ENCODE measurements around the gene SLC11A1. TPM values are rescaled to one million over a fixed set of nuclear protein-coding genes. Genes with fewer than 3 reads are reported as not detected.

The SLC11A1 gene
- total RNA-seq, 1 donor from 2014 or later = 0.34 TPM

- no peak for DNase-seq (ENCODE audit: low spot score, unreplicated experiment)
- Mint-ChIP-seq H3K4me1 (ENCODE audit: low read depth) (peaks cover 1% of the 10 kb centered on the region), H3K36me3 (ENCODE audit: insufficient read depth) (no peaks in the 10 kb centered on the region), H3K27me3 (peaks cover 4% of the 10 kb centered on the region), H3K27ac (no peak overlapping the region), H3K9me3 (ENCODE audit: low read depth) (no peaks in the 10 kb centered on the region), H3K4me3 (ENCODE audit: low read depth) (no peak overlapping the region)
- TF ChIP-seq, protein P1, sequence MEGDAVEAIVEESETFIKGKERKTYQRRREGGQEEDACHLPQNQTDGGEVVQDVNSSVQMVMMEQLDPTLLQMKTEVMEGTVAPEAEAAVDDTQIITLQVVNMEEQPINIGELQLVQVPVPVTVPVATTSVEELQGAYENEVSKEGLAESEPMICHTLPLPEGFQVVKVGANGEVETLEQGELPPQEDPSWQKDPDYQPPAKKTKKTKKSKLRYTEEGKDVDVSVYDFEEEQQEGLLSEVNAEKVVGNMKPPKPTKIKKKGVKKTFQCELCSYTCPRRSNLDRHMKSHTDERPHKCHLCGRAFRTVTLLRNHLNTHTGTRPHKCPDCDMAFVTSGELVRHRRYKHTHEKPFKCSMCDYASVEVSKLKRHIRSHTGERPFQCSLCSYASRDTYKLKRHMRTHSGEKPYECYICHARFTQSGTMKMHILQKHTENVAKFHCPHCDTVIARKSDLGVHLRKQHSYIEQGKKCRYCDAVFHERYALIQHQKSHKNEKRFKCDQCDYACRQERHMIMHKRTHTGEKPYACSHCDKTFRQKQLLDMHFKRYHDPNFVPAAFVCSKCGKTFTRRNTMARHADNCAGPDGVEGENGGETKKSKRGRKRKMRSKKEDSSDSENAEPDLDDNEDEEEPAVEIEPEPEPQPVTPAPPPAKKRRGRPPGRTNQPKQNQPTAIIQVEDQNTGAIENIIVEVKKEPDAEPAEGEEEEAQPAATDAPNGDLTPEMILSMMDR (IDR thresholded peaks at IDR 0.05; ENCODE audit: unreplicated experiment) = no peak
Observed at GRCh38 chr2:218371983-218372350, 10.1 kb upstream of the SLC11A1 start.

DNA sequence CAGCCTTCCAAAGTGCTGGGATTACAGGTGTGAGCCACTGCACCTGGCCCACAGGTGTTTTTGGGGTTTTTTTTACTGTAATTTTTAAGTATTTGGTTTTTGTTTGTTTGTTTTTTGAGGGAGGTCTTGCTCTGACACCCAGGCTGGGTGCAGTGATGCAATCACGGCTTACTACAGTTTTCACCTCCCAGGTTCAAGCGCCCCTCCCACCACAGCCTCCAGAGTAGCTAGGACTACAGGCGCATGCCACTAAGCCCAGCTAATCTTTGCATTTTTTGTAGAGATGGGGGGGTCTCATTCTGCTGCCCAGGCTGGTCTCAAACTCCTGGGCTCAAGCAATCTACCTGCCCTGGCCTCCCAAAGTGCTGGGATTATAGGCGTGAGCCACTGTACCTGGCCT, 7.3 kb upstream of the SLC11A1 start:
- peaks cover 4% of the 10 kb centered on the region for H3K27me3 Mint-ChIP-seq
- H3K9me3 Mint-ChIP-seq (ENCODE audit: low read depth) = no peaks in the 10 kb centered on the region
- no peaks in the 10 kb centered on the region for H3K36me3 Mint-ChIP-seq (ENCODE audit: insufficient read depth)
- no peak overlapping the region for H3K27ac Mint-ChIP-seq
- TF ChIP-seq, protein P1 (IDR thresholded peaks at IDR 0.05; ENCODE audit: unreplicated experiment) = no peak
- H3K4me1 Mint-ChIP-seq (ENCODE audit: low read depth) = no peaks in the 10 kb centered on the region
- H3K4me3 Mint-ChIP-seq (ENCODE audit: low read depth) = no peak overlapping the region
- no peak for DNase-seq (ENCODE audit: low spot score, unreplicated experiment)

- Mint-ChIP-seq H3K27me3 (peaks cover 1% of the 10 kb centered on the region), H3K4me1 (ENCODE audit: low read depth) (no peaks in the 10 kb centered on the region), H3K9me3 (ENCODE audit: low read depth) (no peaks in the 10 kb centered on the region), H3K4me3 (ENCODE audit: low read depth) (no peak overlapping the region), H3K27ac (no peak overlapping the region), H3K36me3 (ENCODE audit: insufficient read depth) (no peaks in the 10 kb centered on the region)
- TF ChIP-seq, protein P1 (IDR thresholded peaks at IDR 0.05; ENCODE audit: unreplicated experiment) = no peak
- DNase-seq (ENCODE audit: low spot score, unreplicated experiment) = no peak
Observed at GRCh38 chr2:218375212-218375611, 6.9 kb upstream of the SLC11A1 start.

DNA sequence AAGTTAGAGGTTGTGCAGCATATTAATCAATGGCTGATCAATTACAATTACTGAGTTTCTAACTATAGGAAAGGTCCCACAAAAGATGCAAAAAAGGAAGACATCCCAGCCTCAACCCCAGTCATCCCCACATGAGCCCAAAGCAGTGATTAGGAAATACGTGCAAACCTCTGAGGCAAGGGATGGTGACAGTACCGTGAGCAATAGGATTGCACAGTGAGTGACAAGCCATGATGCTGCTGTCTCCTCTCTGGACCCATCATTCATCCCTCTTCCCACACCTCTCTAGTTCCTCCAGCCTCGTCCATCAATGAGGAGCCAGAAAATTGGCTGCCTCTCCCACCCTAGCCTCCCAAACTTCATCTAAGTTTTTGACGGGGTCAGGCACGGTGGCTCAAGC, 4.0 kb upstream of the SLC11A1 start:
- H3K9me3 Mint-ChIP-seq (ENCODE audit: low read depth) = no peaks in the 10 kb centered on the region
- no peak overlapping the region for H3K4me3 Mint-ChIP-seq (ENCODE audit: low read depth)
- no peaks in the 10 kb centered on the region for H3K36me3 Mint-ChIP-seq (ENCODE audit: insufficient read depth)
- no peak for DNase-seq (ENCODE audit: low spot score, unreplicated experiment)
- peaks cover 3% of the 10 kb centered on the region for H3K27me3 Mint-ChIP-seq
- H3K27ac Mint-ChIP-seq = no peak overlapping the region
- H3K4me1 Mint-ChIP-seq (ENCODE audit: low read depth) = no peaks in the 10 kb centered on the region
- TF ChIP-seq, protein P1 (IDR thresholded peaks at IDR 0.05; ENCODE audit: unreplicated experiment) = no peak

DNA sequence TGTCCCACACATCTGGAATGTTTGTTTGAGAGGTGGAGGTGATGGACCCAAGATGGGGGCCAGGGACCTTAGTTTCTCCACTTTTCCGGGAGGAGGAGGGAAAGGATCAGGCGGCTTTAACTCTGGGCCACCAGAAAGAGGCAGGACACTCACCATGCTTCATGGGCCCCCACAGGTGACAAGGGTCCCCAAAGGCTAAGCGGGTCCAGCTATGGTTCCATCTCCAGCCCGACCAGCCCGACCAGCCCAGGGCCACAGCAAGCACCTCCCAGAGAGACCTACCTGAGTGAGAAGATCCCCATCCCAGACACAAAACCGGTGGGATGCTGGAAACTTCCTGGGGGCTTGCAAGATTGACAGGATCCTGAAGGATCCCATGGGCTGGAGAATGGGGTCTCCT, 712 bp downstream of the SLC11A1 start:
- Mint-ChIP-seq H3K4me3 (ENCODE audit: low read depth) (no peak overlapping the region), H3K27me3 (peaks cover 5% of the 10 kb centered on the region), H3K27ac (no peak overlapping the region), H3K9me3 (ENCODE audit: low read depth) (no peaks in the 10 kb centered on the region), H3K4me1 (ENCODE audit: low read depth) (peaks cover 2% of the 10 kb centered on the region), H3K36me3 (ENCODE audit: insufficient read depth) (no peaks in the 10 kb centered on the region)
- TF ChIP-seq, protein P1 (IDR thresholded peaks at IDR 0.05; ENCODE audit: unreplicated experiment) = no peak
- DNase-seq (ENCODE audit: low spot score, unreplicated experiment) = no peak

Data from progenitor cell of endocrine pancreas (in vitro differentiated cells).